ENCODE data around the gene SLC22A2. TPM values are rescaled to one million over a fixed set of nuclear protein-coding genes. Genes with fewer than 3 reads are reported as not detected.

The SLC22A2 gene
- total and polyA plus RNA-seq, 8 donors = not detected

- FAIRE-seq (no peak), ATAC-seq (no peak), DNase-seq (no peak)
- Histone ChIP-seq H3K27ac (no peak overlapping the region), H3K9me3 (no peaks in the 10 kb centered on the region), H3K27me3 (no peaks in the 10 kb centered on the region), H3K4me1 (no peaks in the 10 kb centered on the region), H3K4me3 (no peak overlapping the region), H3K36me3 (no peaks in the 10 kb centered on the region)
- no peak for TF ChIP-seq CTCF (IDR thresholded peaks at IDR 0.05)
- intact Hi-C loops (cut with DNase I) = no loop called here
- 86 to 91% methylated on average over 5 of the region's 5 CpGs for WGBS, 2 donors
Observed at GRCh38 chr6:160278311-160278710, 19.7 kb upstream of the SLC22A2 start.

GRCh38 chr6:160277546-160277945, 18.9 kb upstream of the SLC22A2 start:
- DNase-seq (no peak), ATAC-seq (no peak), FAIRE-seq (no peak)
- H3K27me3 ChIP-seq = no peaks in the 10 kb centered on the region
- no peak overlapping the region for H3K27ac ChIP-seq
- no peaks in the 10 kb centered on the region for H3K9me3 ChIP-seq
- no peak overlapping the region for H3K4me3 ChIP-seq
- no peaks in the 10 kb centered on the region for H3K36me3 ChIP-seq
- H3K4me1 ChIP-seq = no peaks in the 10 kb centered on the region
- intact Hi-C loops (cut with DNase I) = no loop called here
- WGBS, 2 donors = 84 to 89% methylated on average over 15 of the region's 15 CpGs
- TF ChIP-seq CTCF (IDR thresholded peaks at IDR 0.05) = no peak

- H3K4me1 ChIP-seq = no peaks in the 10 kb centered on the region
- intact Hi-C loops (cut with DNase I) = no loop called here
- H3K27ac ChIP-seq = no peak overlapping the region
- H3K9me3 ChIP-seq = no peaks in the 10 kb centered on the region
- no peaks in the 10 kb centered on the region for H3K27me3 ChIP-seq
- FAIRE-seq = no peak
- ATAC-seq = no peak
- H3K36me3 ChIP-seq = no peaks in the 10 kb centered on the region
- 88 to 94% methylated on average over 5 of the region's 5 CpGs for WGBS, 2 donors
- no peak for TF ChIP-seq CTCF (IDR thresholded peaks at IDR 0.05)
- no peak overlapping the region for H3K4me3 ChIP-seq
- no peak for DNase-seq
Observed at GRCh38 chr6:160277144-160277543, 18.5 kb upstream of the SLC22A2 start.

GRCh38 chr6:160276126-160276525, 17.5 kb upstream of the SLC22A2 start:
- no peaks in the 10 kb centered on the region for H3K9me3 ChIP-seq
- intact Hi-C loops (cut with DNase I) = no loop called here
- 77 to 79% methylated on average over 4 of the region's 4 CpGs for WGBS, 2 donors
- no peak for ATAC-seq
- no peaks in the 10 kb centered on the region for H3K27me3 ChIP-seq
- FAIRE-seq = no peak
- no peak for DNase-seq
- H3K36me3 ChIP-seq = no peaks in the 10 kb centered on the region
- no peak overlapping the region for H3K27ac ChIP-seq
- TF ChIP-seq CTCF (IDR thresholded peaks at IDR 0.05) = no peak
- H3K4me1 ChIP-seq = no peaks in the 10 kb centered on the region
- no peak overlapping the region for H3K4me3 ChIP-seq

GRCh38 chr6:160275511-160276003, 16.9 kb upstream of the SLC22A2 start:
- no peak overlapping the region for H3K27ac ChIP-seq
- ATAC-seq (no peak), DNase-seq (no peak), FAIRE-seq (no peak)
- no peaks in the 10 kb centered on the region for H3K9me3 ChIP-seq
- intact Hi-C loops (cut with DNase I) = no loop called here
- no peak for TF ChIP-seq CTCF (IDR thresholded peaks at IDR 0.05)
- WGBS, 2 donors = 69 to 73% methylated on average over 20 of the region's 20 CpGs
- no peaks in the 10 kb centered on the region for H3K36me3 ChIP-seq
- H3K27me3 ChIP-seq = no peaks in the 10 kb centered on the region
- H3K4me3 ChIP-seq = no peak overlapping the region
- H3K4me1 ChIP-seq = no peaks in the 10 kb centered on the region

Data from pancreas (tissue), 10 donors.